Stimulated activated CD8-positive, alpha-beta memory T cell treated with anti-CD3 and anti-CD28 coated beads, Interleukin-2, amount 100 ng/mL, for 48 hours (primary cell): ENCODE measurements around the gene TOR4A.
"Not testable (repeated sequence)": the region's sequence is repeated elsewhere in the genome, so short reads cannot be mapped to it uniquely, and the experiment has no call there.

Experiments
- DNase-seq, 2 donors: peaks; one replicate each; pipeline ENCODE4 v3.0.0-alpha.2; 2020; ENCODE audit warnings: low read depth in 2 of 2

Gene TOR4A

DNA sequence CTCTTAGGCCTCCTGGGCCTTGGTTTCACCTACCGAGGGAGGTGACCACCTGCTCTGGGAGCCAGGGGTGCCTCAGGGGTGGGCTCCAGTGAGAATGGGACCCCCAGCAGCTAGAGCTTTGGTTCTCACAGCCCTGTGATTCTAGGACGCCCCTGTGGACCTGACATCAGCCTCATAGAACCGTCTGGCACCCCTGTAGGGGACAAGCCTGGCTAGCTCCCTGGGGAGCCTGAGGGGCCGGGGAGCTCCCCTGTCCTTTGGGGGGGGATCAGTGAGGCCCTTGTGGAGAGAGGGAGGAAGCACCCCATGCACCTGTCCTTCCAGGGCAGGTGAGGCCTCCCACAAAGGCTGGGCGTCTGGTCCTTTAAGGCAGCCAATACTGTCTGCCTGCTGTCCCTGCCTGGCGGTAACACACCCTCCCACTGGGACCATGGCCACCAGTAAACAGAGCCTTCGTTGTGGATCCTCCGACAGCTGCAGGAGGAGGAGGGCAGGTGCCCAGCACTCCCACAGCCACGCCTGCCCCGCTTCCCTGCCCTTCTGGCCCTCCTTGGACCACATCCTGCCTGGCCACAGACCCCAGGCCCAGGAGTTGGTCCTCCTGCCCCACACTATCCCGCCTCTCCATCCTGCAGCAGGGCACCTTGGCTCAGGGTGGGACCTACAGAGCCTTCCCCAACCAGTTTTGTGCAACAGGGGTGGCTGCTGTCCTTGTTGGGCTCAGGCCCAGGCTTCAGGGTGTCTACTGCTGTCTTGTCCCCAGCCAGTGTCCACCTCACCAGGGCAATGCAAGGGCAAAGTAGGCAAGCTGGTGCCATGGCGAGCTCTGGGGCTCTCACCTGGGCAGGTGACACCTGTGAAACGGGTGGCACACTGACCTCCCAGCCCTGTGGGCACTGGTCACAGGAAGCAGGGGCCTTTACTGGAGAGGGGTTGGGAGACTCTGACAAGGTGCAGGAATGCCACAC lies 39.5 kb upstream of the TOR4A start:
- no peak for DNase-seq

DNA sequence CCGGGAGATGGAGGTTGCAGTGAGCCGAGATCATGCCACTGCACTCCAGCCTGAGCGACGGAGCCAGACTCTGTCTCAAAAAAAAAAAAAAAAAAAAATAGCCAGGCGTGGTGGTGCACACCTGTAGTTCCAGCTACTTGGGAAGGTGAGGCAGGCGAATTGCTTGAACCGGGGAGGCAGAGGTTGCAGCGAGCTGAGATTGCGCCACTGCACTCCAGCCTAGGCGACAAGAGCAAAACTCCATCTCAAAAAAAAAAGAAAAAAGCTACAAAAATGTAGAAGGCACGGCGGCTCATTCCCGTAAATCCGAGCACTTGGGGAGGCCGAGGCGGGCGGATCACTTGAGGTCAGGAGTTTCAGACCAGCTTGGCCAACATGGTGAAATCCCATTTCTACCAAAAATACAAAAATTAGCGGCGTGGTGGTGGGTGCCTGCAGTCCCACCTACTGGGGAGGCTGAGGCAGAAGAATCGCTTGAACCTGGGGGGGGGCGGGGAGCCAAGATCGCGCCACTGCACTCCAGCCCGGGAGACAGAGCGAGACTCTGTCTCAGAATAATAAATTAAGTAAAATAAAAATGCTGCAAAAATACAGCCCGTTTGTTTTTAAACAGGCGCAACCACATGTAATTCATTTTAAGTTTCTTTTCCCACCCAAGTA lies 37.9 kb upstream of the TOR4A start:
- DNase-seq: not testable (repeated sequence)

DNA sequence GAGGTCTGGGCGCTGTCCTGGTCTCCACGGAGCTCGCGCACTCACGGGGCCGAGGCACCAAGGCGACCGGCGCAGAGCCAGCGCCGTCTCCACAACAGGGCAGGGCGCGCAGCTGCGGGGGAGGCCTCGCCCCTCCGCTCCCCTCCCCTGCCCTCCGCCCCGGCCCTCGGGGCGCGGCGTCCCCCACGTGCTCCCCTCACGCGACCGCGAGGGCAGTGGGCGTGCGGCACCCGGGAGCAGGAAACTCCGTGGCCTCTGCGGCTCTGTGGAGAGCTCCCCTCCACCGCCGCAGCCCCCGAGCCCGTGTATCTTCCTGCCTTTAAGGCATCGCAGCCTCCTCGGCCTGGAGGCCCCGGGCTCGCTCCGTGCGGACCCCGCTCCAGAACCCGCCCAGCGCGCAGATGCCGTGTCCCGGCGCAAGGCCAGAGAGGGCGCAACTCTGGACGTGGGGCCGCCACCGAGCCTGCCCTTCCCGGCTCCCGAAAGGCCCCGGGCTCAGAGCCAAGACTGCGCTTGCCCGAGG lies 37.1 kb upstream of the TOR4A start:
- DNase-seq: peak; percentile 55 to 60

GRCh38 chr9:137240841-137241489 lies 36.6 kb upstream of the TOR4A start, which contains the start of gene TUBB4B:
TUBB4B (plus strand) TSS chr9:137241287; CDS start chr9:137241361, 74 bp downstream.
- DNase-seq: peak; percentile 92 to 95

GRCh38 chr9:137241490-137242268 lies 35.8 kb upstream of the TOR4A start:
- peak; percentile 51 to 68 for DNase-seq

DNA sequence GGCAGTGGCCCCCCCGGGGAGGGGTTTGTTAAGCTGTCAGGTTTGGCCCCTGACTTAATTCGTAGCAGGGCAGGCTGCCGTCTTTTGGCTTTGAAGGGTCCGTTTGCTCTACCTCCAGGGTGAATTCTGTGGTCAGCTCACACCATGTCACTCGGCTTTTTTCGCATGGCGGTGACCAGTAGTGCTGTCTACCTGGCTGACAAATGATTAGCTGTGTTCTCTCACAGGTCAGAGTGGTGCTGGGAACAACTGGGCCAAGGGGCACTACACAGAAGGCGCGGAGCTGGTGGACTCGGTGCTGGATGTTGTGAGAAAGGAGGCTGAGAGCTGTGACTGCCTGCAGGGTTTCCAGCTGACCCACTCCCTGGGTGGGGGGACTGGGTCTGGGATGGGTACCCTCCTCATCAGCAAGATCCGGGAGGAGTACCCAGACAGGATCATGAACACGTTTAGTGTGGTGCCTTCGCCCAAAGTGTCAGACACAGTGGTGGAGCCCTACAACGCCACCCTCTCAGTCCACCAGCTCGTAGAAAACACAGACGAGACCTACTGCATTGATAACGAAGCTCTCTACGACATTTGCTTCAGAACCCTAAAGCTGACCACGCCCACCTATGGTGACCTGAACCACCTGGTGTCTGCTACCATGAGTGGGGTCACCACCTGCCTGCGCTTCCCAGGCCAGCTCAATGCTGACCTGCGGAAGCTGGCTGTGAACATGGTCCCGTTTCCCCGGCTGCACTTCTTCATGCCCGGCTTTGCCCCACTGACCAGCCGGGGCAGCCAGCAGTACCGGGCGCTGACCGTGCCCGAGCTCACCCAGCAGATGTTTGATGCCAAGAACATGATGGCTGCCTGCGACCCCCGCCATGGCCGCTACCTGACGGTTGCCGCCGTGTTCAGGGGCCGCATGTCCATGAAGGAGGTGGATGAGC lies 35.0 kb upstream of the TOR4A start:
- no peak for DNase-seq

DNA sequence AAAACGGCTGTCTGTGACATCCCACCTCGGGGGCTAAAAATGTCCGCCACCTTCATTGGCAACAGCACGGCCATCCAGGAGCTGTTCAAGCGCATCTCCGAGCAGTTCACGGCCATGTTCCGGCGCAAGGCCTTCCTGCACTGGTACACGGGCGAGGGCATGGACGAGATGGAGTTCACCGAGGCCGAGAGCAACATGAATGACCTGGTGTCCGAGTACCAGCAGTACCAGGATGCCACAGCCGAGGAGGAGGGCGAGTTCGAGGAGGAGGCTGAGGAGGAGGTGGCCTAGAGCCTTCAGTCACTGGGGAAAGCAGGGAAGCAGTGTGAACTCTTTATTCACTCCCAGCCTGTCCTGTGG lies 34.3 kb upstream of the TOR4A start:
- DNase-seq: not testable (repeated sequence)

- DNase-seq: no peak
These were observed 33.7 kb upstream of the TOR4A start for GRCh38 chr9:137243626-137244485.

GRCh38 chr9:137244486-137245449 lies 32.8 kb upstream of the TOR4A start:
- DNase-seq: no peak

DNA sequence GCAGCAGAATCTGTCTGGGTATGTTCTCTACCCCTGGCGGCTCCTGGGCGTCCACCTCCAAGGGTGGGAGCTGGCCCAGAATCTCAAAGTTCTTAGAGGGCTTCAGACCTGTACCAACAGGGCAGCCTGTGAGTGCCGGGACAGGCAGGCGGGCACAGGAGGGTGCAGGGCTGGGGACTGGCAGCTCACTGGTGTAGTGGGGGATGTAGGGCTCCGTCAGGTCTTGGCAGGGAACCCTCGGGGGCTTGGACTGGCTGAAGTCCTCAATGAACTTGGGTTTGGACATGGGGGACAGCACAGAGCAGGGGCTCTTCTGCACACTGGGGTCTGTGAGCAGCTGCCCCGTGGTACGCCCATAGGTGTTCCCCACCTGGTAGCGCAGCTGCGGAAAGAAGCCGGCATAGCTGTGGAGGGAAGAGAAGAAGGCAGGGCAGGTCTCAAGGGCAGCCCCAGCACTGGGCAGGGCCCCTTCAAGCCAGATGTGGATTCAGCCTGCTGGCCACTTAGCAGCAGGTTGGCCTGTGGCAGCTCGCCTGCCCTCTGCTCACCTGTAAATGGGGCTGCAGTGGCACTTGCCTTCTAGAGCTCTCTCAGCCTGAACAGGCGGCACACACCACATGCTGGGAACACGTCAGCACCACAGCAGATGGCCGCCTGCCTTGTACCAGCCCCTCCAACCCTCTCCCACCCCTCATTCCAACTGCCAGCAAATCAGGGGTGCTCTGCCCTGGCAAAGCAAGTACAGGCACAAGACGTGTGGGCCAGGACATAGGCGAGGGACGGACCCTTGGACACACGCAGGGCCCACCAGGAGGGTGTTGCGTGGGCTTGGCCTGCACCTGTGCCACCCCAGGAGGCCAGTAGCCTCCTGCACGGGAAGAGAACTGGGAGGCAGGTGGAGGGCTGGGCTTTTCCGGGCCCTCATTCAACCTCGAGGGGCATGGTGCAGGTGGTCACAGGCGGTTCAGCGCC lies 31.8 kb upstream of the TOR4A start:
- no peak for DNase-seq

- no peak for DNase-seq
These were observed 30.2 kb upstream of the TOR4A start for GRCh38 chr9:137247135-137247915.

DNA sequence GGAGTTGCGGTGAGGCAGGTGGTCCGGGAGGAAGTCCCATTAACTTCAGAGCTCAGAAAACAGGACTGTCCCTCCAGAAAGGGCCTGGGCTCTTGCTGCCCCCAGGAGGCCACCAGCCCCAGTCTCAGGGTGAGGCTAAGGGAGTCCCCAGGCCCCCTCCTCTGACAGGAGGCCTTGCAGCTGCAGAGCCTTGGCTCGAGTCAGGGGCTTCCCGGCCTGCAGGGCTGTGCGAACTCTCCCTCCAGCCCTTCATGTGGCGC lies 29.7 kb upstream of the TOR4A start:
- DNase-seq: no peak

GRCh38 chr9:137250329-137251193 lies 27.0 kb upstream of the TOR4A start:
- no peak for DNase-seq

DNA sequence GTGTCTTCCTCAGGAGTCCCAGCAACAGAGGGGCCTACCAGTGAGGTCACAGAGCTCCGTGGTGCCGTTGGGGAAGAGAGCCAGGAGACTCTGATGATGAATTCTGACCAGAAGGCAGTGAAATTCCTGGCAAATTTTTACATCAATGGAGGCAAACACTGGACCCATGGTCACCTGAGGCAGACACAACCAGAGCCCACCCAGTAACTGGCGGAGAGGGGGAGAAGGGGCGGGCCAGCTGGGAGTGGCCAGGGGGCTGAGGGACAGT lies 26.4 kb upstream of the TOR4A start, which contains the start of gene STPG3:
TSS of gene STPG3 (plus strand) at position 93 of the 268 bp plus-strand sequence. CDS start at position 94, 1 bp downstream.
- DNase-seq: no peak

DNA sequence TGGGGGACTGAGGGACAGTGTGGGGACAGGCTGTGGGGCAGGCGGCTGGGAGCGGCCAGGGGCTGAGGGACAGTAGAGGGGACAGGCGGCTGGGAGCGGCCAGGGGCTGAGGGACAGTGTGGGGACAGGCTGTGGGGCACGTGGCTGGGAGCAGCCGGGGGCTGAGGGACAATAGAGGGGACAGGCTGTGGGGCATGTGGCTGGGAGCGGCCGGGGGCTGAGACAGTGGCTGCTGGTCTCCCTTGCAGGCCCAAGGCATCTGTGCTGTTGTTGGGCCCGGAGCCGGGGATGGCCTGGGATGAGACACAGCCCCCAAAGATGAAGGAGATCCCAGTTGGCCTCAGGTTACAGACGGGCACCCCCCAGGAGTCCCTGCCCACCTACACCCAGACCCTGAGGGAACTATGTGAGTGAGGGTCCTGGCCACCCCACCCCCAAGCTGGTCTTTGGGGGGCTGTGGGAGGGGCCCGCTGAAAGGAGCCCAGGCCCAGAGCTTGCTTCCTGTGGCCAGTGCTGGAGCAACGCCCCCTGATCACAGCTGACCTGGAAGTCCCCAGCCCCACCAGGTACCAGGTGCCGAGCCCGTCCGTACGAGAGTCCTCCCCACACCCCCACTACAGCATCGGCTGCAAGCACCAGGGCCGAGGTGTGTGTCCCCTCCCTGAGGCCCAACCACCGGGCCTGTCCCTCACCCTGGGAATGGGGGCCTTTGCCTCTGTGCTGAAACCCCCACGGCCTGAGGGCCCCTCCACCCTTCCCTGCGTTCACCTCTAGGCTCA lies 25.8 kb upstream of the TOR4A start:
- no peak for DNase-seq
